ENCODE data around the gene BLVRB.
"Not testable (repeated sequence)": the region's sequence is repeated elsewhere in the genome, so short reads cannot be mapped to it uniquely, and the experiment has no call there.

The BLVRB gene

GRCh38 chr19:40410030-40410389, 55.5 kb downstream of the BLVRB start:
- in situ Hi-C loops (cut with MboI; ENCODE audit: low sequenced_read_pairs) = no loop called here

GRCh38 chr19:40408598-40408925, 57.0 kb downstream of the BLVRB start:
- in situ Hi-C loops (cut with MboI; ENCODE audit: low sequenced_read_pairs) = not testable (repeated sequence)

- in situ Hi-C loops (cut with MboI; ENCODE audit: low sequenced_read_pairs) = no loop called here
Observed at GRCh38 chr19:40407714-40408597, 57.6 kb downstream of the BLVRB start.

GRCh38 chr19:40403262-40403984, 62.1 kb downstream of the BLVRB start:
- in situ Hi-C loops (cut with MboI; ENCODE audit: low sequenced_read_pairs) = no loop called here

- in situ Hi-C loops (cut with MboI; ENCODE audit: low sequenced_read_pairs) = no loop called here
Observed at GRCh38 chr19:40400559-40400958, 65.0 kb downstream of the BLVRB start.

GRCh38 chr19:40398417-40399131, 67.0 kb downstream of the BLVRB start:
- in situ Hi-C loops (cut with MboI; ENCODE audit: low sequenced_read_pairs) = no loop called here
